Stimulated activated CD8-positive, alpha-beta memory T cell treated with anti-CD3 and anti-CD28 coated beads, Interleukin-15, amount 100 ng/mL, for 4 hours (primary cell): ENCODE data around the gene C8A.

Experiments used
- DNase-seq, 2 donors: peaks; one replicate each; pipeline ENCODE4 v3.0.0-alpha.2; 2020; ENCODE audit warnings: low read depth in 2 of 2

The C8A gene

GRCh38 chr1:56890229-56890628 is 35.6 kb downstream of the C8A start:
- DNase-seq: no peak

DNA sequence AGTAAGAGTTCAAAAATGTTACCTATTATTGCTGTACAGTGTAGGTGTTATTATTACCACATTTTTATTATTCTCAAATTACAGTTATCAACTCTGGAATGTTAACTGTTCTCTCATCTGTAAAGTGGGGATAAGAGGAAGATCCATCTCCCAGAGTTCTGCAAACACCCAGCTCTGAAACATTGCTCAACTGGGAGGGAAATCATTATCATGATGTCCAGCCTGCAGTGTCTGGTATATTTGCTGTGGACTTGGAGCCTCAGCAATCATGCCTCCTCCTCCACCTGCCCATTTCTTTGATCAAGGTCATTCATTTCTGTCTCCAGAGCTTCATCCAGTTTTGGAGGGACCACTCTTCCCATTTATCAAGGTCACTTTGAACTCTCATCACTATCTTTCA is 39.4 kb downstream of the C8A start:
- no peak for DNase-seq

DNA sequence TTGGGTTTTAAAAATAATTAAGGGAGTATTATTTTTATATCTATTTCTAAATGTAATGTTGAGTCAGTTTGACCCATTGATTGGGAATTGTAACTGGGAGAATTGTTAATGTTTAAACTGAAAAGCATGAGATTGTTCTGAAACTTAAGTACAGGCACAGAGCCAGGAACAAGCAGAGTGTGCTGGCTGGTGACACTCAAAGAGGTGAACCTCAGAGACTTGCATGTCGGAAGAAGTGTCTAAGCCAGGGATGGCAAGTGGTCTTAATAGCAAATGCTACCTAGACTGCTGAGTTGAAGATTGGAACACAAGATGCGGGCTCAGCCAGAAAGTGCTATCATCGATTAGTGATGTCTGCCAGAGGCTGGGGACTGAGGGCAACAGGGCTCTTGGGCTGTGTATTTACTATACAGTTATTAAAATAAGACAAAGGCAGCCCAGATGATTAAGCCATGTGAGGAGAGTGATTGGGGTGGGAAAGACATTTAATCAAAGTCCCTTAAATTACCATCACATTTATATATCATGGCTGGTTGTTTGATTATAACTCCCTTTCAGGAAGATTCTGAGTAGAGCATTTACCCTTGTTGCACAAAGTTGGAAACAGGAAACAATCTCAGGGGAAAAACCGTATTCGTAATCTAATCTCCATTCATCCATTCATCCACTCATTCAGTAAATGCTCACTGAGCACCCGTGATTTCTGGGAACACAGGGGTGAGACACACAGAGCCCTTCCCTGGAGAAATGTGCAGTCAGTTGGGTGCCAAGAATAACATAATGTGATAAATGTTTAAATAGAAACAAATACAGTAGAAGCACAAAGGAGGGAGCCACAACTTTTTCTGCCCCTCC is 42.8 kb downstream of the C8A start:
- DNase-seq: no peak

DNA sequence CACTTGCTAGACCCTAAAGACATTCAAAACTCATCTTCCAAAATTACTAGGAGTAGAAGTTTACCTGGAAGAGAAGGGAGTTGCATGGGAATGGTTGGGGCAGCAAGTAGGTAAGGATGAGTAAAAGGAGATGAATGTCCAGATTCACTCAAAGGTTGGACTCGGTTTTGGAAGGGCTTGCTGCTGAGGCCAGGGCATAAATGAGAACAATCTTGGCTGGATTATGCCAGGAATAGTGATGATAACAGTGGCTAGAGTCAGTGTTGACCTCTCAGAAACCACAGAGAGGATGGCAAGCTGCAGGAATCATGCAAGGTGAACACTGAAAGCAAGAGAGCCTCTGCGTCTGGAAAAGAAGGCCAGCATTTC is 43.4 kb downstream of the C8A start:
- no peak for DNase-seq

- DNase-seq: no peak
Observed at GRCh38 chr1:56898879-56899278, 44.3 kb downstream of the C8A start.

- DNase-seq: no peak
Observed at GRCh38 chr1:56901716-56902115, 47.1 kb downstream of the C8A start.

DNA sequence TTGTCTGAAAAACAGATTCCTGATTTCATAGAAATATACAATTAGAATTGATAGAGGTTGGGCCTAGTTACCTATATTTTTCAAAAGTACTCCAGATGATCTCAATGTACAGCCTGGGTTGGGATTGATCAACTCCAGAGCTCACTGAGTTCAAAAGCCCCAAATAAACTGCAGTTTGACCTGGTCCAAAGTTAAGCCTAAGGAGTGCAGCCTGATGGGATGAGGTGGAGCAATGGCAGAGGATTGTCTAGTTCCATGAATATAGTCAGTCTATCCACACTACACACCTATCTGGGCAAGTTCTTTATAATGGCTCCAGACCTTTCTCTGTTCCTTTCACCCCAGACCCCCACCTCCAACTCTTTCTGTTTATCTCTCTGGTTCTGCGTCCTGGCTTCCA is 49.2 kb downstream of the C8A start:
- DNase-seq: no peak

DNA sequence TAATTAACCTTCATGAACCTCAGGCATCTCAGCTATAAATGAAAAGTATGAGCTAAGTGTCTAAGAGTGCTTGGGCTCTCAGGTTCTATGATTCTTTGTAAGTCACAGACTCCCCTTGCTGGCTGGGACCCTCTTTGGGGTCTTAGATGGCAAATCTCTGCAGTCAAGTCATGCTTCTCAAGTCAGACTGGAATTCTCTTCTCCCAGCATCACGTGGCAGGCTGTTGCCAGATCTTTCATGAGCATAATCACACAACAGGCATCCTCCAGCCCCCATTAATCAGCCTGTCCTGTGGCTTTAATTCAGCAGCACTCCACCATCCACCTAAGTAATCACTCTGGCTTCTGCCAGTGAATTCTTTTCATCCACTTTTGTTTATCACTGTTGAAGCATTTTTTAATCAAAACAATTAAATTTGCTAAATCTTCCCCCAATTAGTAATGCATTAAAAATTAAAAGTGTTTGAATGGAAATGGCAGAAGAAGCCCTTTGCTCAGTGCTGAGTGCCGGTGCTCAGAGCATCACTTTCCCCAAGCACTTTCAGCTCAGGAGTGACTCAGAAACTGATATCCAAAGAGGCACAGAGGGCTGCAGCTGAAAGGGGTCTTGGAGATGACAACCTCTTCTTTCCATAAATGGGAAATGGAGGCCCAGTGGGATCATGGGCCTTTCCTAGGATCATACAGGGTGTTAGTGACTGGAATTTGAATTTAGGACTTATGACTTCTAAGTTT is 50.2 kb downstream of the C8A start:
- no peak for DNase-seq

- DNase-seq: no peak
Observed at GRCh38 chr1:56905667-56906066, 51.1 kb downstream of the C8A start.

DNA sequence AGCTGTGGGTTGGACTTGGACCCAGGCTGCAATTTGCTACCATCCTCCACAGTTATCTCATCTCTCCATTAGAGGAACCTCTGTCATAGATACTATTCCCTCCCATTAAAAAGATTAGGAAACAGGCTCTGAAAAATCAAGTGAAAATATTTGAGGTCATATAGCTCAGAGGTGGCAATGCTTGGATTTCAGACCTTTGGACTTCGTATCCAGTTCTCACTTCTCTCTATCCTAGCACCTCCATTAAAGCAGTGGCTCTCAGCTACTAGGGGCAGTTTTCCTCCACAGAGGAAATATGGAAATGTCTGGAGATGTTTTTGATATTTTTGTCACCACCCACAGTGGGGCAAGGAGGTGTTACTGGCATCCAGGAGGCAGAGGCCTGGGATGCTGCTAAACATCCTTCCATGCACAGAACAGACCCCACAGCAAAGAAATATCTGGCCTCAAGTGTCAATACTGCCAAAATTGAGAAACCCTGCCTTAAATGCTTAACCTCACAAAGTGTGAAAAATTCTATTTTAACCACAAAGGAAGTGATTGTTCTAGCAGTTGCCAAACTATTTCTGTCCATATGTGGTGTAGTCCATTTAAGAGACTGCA is 54.1 kb downstream of the C8A start:
- no peak for DNase-seq

DNA sequence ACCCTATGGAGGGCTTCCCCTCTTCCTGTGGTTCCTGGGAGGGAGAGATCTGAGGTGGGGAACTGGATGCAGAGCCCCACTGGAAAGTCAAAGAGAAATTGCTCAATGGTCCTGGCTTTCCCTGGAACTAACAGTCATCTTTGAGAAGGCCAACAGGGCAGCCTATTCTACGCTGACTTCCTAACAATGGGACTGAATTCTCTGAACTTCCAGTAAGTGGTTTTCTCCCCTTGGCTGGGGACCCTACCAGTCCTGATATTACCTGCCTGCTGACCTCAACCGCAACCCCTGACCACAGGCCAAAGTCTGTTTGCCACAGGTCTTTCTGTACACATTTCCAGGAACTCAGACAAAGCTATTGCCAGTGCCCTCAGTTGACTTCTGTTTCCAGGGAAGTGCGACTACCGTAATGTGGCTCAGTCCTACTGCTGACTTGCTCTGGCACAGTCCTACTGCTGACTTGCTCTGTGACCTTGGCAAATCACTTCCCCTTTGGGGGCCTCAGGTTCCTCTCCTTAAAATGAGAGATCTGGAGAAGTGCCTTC is 55.9 kb downstream of the C8A start:
- DNase-seq: no peak

DNA sequence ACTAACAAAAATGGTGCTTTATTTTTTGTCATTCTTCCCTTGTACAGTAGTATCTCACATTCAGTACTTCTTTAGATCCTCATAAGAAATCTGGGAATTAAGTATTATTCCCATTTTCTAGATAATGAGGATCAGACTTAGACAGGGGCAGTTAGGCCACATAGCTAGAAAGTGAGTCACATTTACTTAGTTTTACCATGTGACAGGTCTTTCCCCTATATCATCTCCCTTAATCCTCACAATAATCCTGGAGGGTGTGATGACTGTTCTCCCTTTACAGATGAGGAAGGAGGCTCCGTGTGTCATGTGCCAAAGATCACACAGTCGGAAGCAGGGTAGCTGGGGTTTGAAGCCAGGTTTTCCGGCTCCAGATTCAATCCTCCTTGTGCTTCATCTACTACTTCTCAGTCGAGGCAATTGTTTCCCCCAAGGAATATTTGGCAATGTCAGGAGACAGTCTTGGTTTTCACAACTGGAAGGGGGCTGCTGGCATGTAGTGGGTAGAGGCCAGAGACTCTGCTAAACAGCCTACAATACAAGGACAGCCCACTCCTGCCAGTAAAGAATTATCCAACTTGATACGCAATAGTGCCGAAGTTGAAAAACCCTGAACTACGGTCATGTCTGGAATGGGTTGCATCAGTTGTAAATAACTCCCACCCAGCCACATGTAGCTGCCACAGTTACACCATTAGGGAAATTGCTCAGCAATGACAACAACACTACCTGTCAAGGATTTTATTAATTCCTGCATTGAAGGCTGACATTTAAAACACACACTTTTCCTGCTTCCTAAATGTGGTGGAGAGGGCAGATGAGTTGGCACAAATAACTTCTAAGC is 56.7 kb downstream of the C8A start:
- DNase-seq: no peak

GRCh38 chr1:56912325-56912724 is 57.7 kb downstream of the C8A start:
- no peak for DNase-seq

DNA sequence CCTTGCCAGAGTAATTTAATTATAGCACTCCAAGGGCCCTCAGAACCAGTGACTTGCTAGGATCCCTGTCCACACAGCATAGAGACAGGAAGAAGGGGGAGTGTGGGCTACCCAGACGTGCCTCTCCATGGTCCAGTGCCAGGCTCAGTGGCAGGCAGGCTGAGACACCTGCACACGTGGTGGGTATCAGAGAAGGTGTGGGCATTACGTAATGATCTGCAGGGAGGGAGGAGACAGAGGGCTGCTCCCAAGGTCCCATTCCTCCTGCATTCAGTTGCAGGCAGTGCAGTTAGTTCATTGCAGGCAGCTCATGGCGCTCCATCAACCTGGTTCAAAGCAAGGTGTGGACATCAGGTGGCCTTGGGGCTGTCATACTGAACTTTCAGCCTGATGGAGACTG is 61.4 kb downstream of the C8A start:
- DNase-seq: no peak

GRCh38 chr1:56916630-56917029 is 62.0 kb downstream of the C8A start:
- no peak for DNase-seq

GRCh38 chr1:56917356-56917755 is 62.8 kb downstream of the C8A start:
- no peak for DNase-seq

DNA sequence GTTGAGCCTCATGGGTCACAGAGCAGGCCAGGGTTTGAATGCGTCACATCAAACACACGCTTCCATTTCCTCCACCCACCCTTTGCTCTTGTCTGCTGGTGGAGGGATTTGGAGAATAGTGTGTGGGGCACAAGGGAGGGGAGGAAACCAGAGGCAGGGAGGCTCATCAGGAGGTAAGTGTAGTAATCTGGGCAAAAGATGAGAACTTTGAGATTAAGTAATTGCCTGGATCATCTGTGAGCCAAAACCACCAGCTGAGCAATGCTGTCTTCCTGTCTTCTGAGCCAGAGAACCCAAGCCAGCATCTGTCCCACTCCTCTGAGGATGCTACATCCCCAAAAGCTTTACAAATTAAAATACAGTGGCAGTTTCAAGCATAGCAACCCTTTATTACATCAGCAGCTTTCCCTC is 66.0 kb downstream of the C8A start:
- DNase-seq: no peak

DNA sequence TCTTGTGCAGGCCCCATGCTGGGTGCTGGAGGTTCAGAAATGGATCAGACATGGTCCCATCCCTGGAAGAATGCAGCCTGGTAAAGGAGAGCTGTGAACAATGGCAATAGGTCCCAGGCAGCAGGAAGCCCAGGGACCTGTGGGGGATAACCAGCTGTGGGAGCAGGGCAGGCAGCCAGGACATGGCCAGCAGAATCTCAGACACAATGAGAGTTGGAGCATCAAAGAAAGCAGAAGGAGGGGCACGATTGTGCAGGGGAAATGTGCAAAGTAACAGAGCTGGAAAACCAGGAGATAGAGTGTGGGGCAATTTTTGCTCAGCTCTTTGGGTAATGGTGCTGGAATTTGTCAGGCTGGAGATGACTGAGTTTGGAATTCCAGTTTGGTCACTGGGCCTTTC is 66.9 kb downstream of the C8A start:
- no peak for DNase-seq

DNA sequence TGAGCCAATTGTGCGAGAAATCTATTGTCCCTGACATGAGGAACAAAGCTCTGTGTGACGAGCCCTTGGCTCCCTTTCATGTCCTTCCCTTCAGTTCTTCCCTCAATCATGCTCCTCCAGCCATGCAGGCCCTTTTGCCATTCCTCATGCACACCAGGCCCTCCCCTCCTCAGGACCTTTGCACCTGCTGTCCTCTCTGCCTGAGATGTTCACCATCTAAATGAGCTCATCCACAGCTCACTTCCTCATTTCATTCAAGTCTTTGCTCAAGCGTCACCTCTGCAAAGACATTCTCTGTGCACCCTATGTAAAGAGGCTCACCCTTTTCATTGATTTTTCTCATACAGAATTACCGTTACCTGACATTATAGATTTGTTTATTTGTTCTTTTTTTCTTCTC is 67.5 kb downstream of the C8A start:
- DNase-seq: no peak

- no peak for DNase-seq
Observed at GRCh38 chr1:56922507-56922906, 67.9 kb downstream of the C8A start.

GRCh38 chr1:56923201-56923600 is 68.6 kb downstream of the C8A start:
- DNase-seq: no peak

GRCh38 chr1:56924116-56924515 is 69.5 kb downstream of the C8A start:
- no peak for DNase-seq
